Measurements from ENCODE around the gene CER1.
A peak's percentile ranks its signal among the peaks of the same experiment; 100 is the strongest.
"Not testable (repeated sequence)": the region's sequence is repeated elsewhere in the genome, so short reads cannot be mapped to it uniquely, and the experiment has no call there.

CER1 gene

DNA sequence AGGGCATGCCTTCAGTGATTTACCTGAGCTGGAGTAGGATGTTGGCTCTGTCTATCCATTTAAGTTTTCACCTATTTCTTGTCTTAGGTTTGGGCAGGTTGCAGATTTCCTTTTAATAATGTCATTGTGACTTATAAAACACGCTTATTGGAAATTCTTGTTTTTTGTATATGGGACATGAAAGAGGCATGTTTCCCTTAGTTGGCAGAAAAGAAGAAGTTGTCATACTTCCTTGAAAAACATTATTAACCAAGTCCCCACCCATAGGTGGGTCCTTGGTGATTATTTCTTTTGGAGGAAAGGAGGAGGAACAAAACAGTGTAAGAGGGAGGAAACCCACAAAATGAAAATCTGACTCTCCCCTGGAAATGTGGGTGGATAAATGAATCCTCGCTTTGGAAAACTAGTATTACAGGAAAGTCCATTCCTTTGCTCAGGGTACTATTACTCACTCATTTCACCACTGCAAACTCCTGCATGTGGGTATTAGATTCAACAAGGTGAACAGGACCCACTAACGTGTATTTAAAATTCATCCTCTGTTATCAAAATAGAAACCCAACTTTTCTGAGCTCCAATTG is 9.3 kb downstream of the CER1 start:
- DNase-seq = no peak

DNA sequence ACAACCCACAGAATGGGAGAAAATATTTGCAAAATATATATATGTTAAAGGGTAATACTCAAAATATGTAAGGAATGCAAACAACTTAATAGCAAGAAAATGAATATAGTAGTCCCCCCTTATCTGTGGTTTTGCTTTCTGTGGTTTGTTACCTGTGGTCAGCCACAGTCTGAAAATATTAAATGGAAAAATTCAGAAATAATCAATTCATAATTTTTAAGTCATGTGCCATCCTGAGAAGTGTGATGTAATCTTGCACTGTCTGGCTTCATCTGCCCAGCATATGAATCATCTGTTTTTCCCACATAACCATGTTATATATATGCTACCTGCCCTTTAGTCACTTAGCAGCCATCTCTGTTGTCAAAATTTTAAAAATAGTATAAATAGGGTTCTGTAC is 11.7 kb downstream of the CER1 start:
- no peak for DNase-seq

DNA sequence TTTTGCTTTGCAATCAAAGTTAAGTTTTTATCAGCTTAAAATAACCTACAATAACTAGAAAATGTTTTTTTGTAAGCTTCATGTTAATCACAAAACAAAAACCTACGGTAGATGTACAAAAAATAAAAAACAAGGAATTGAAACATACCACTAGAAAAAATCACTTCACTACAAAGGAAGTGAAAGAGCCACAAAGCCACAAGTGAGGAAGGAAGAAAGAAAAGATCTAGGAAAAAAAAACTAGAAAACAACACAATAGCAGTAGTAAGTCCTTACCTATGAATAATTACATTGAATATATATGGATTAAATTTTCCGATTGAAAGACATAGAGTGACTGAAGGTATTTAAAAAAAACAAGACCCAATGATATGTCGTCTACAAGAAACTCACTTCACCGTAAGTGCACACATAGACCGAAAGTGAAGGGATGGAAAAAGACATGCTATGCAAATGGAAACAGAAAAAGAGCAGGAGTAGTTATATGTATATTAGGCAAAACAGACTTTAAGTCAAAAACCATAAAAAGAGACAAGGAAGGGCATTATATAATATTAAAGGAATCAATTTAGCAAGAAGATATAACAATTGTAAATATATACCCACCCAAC is 15.9 kb downstream of the CER1 start:
- no peak for DNase-seq

DNA sequence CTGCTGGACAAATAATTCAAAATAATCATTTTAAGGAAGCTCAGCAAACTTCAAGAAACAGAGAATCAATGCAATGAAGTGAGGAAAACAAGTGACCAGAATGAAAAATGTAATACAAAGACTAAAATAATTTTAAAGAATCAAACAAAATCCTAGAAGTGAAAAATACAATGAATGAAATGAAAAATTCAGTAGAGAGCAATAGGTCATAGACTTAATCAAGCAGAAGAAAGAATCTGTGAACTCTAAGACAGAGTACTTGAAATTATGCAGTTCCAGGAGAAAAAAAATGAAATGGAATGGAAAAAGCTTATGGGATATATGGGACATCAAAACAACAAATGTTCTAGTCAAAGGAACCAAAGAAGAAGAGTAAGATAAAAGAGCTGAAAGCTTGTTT is 17.5 kb downstream of the CER1 start:
- DNase-seq = no peak

DNA sequence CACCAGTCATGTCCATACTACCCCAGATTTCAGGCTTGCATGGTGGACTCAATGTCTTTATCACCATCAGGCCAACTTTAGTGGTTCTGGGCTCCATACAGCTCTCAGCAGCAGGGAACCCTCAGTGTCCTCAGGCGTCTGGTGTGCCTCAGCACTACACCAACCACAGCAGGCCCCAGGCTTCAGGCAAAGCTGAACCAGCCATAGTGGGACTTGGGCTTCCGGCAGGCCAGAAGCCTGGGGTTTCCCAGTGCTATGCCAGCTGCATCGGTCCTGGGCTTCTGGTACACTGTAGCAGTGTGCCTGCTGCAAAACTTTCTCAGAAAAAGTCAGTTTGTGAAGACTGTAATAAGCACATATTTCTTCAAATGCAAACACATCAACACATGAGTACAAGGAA is 18.3 kb downstream of the CER1 start:
- DNase-seq = no peak

DNA sequence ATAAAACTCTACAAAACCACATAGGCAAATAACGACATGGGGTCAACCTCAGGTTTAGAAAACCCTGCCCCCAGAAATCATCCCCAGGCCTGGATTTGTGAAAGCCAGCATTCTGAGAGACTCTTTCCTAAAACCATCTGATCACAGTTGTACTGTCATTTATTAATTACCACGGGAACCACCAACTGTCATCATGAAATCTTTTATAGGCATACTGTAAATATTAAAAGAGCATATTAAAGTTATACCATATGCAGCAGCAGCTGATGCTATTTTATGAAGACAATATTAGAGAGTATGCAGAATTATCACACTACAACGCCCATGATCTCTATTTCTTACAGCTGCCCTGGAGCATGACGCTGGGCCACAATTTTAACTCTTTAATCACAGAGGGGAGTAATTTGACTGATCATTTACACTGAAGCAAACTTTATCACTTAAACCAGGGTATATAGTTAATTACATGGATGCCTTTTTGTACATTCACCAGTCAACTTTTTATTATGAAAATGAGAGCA is 20.3 kb downstream of the CER1 start:
- no peak for DNase-seq

DNA sequence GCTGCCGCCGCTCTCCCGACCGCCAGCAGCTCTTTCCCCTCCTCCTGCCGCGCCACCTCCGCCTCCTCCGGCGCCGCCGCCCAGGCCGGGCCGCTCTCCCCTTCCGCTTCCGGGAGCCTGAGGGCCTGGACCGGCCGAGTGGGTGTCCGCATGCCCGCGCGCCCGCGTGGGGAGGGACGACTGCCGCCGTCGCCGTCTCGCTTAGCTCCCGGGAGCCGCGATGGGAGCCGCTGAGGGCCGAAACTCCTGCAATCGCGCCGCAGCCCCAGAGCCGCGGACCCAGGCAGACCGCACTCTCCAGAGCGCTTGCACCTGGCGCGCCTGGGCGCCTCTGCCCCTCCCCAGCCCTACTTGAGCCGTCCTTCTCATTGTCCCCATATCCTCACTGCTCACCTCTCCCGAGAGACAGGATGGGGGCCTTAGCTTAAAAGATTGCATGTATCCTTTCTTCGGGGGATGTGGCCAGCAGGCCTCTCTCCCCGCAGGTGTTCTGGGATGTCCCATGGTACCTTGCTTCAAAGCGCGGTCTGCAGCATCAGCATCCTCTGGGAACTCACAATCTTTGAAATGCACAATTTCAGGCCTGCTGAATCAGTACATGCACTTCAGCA is 29.2 kb downstream of the CER1 start, which contains the start of gene ZDHHC21:
Gene ZDHHC21 (minus strand): TSS at position 182 of the 611 bp plus-strand sequence. CDS start 19,092 bp downstream, outside the sequence.
- DNase-seq = peak; percentile 69 to 87

DNA sequence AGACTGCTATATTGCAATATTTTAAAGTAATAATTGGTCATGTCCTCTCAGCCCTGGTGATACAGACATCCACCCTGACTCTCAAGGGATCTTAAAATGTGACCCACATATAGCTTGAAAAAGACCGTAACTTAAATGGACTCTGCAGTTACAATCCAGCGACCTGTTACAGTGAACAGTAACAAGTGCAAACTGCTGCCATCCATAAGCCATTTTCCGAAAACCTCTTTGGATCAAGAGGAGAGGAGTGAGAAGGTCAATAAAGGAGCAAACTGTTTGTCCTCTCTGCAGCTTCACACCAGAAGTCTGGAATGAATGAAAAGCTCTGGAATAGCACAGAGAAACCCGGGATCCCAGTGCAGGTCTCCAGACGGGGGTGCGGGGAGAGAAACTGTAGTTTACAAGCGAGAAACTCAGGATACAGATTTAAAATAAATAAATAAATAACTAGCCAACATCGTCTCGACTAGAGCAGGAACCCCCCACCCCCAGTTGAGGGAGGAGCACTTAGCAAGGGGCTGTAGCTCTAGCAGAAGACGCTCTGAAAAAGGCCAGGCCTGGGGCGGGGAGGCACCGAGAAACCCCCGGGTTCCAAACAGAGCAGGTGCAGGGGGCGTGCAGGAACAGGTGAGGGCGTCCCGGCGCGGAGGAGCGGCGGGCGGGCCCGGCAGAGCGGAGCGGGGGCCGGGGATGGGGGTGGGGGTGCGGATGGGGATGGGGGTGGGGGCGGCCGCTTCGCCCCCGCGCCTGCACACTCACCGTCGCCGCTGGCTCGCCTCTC is 29.9 kb downstream of the CER1 start:
- DNase-seq = no peak

DNA sequence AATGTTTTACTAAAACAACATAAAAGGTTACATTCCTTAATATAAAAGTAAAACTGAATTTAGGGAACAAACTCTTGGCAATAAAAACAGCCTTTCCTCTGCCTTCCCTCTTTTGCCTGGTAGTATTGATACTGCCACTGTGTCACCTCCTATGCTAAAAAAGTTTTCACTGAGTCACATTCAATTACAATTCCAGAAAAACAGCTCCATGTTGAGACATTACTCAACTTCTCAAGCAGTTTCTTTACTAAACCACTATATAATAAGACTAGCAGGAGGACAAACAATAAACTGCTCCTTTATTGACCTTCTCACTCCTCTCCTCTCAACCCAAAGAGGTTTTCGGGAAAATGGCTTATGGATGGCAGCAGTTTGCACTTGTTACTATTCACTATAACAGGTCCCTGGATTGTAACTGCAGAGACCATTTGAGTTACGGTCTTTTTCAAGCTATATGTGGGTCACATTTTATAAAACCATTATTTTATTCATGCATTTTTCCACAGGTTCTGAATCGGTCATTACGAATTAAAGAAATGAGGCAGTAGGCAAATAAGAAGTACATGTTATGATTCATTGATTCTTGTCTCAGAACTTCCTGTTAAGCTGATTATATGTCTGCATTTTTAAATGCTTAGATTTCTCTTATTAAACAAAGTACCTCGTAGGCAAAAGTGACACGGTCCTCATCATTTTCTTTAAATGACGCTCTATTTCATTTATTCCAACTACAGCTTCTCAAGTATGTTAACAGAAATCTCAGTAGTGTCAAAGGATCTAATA is 31.4 kb downstream of the CER1 start:
- DNase-seq = no peak

DNA sequence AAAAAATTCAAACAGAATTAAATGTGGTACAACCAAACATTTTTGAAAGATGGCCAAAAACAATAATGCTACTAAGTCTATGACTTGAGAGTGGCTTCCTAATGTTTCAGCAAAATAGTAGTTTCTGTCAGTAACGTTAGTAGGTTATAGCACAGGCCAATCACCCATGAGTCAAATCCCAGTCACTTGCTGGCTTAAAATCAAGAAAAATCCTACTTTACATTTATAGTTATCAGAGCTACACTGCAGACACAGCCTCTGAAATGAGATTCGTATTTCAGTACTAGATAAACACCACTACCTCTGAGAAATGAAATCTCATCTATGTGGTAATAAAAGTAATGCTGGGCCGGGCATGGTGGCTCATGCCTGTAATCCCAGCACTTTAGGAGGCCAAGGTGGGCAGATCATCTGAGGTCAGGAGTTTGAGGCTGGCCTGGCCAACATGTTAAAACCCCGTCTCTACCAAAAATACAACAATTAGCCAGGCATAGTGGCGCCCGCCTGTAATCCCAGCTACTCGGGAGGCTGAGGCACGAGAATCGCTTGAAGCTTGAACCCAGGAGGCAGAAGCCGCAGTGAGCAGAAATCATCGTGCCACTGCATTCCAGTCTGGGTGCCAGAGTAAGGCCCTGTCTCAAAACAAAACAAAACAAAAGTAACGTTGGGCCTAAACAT is 35.4 kb downstream of the CER1 start:
- DNase-seq = no peak

DNA sequence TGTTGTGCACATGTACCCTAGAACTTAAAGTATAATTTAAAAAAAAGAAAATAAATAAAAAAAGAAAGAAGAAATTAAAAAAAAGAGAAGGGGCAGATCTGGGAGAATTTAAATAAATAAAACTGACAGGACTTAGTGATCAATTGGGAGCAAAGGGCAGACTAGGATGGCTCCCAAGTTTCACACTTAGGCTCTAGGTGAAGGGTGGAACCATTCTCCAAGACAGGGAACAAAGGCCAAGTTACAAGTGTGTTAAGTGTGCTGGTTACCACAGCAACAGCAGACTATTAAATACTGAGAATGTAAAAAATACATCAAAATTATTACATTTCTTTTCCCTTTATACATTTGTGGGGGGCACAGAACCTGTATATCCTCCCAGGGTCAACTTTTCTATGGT is 36.4 kb downstream of the CER1 start:
- DNase-seq = no peak

DNA sequence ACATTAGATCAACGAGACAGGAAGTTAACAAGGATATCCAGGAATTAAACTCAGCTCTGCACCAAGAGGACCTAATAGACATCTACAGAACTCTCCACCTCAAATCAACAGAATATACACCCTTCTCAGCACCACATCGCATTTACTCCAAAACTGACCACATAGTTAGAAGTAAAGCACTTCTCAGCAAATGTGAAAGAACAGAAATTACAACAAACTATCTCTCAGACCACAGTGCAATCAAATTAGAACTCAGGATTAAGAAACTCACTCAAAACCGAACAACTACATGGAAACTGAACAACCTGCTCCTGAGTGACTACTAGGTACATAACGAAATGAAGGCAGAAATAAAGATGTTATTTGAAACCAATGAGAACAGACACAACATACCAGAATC is 39.9 kb downstream of the CER1 start:
- DNase-seq = not testable (repeated sequence)

DNA sequence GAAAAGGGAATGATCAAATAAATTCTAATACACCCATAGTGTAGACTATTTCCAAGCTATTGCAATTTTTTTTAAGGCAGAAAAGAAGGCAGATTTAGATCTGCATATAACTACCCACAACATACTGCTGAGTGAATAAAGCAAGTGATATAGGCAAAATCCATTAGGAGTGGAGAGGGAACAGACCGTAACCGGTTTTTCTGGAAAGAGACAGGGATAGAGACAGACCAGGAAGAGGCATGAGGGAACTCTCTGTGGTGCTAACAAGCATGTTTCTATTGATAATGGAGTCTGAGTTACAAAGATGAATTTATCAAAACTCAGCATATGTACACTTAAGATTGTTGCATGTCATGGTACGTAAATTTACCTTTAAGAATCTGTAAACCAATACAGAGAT is 43.8 kb downstream of the CER1 start:
- DNase-seq = no peak

DNA sequence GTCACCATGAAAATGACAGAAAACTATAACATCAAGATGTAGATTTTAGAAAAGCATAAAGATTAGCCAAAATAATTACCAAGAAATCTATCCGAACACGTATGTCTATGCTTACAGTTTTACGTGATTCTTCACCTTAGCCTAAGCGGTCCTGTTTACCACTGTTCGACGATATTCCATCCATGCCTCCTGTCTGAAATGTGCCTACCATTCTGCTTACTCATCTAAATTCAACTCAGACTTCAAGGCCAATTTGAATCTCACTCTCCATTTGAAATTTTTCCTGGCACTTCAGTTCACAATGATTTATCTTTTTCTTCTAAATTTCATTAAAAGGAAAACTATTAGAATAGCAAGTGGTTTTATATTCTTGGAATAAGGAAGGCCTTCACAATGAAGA is 44.7 kb downstream of the CER1 start:
- DNase-seq = no peak

DNA sequence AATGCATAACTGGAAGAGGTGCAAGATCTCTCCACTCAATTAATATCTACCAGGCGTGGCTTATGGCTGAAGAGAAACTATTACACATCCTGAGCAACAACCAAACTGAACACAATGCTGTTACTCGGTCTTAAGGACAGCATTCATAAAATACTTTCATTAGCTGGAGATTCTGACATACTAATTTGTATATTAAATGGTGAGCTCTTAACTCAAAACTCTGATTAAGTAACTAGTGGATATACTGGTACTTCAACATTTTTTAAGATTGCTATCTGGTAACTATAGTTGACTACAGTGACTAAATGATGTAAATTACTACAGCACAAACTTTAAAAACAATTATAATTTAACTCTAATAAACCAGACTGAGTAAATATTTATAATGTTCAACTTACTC is 45.1 kb downstream of the CER1 start:
- DNase-seq = no peak

DNA sequence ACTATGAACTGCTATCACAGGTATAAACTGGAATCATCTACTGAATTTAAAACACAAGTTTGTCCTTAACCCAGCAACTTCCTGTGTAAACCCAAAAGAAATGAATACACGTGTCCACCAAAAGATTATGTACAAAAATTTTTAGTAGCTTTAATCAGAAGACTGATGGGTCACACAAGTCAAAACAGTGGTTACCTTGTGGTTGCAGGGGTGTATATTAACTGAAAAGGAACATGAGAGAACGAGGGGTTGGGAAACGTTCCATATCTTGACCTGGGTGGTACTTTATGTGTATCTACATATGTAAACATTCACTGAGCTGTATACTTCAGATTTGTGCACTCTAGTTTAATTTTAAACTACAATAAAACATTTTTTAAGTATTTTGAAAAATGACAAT is 47.9 kb downstream of the CER1 start:
- DNase-seq = no peak

DNA sequence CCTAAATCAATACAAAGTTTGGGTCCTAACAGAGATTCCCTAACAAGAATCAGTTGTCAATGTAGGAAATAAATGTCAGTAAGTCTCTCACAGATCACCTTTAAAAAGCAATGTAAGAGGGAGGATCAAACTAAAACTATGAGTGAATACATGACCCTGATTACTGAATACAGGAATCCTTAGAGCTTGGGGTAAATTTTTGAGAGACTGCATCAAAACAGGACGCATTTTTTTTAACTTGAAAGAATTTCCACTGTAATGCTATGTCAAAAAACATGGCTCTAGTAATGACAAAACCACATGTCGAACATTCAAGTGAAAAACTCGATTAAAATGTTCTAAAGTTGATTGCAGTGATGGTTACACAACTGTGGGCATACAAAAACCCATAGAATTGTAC is 51.2 kb downstream of the CER1 start:
- DNase-seq = no peak

DNA sequence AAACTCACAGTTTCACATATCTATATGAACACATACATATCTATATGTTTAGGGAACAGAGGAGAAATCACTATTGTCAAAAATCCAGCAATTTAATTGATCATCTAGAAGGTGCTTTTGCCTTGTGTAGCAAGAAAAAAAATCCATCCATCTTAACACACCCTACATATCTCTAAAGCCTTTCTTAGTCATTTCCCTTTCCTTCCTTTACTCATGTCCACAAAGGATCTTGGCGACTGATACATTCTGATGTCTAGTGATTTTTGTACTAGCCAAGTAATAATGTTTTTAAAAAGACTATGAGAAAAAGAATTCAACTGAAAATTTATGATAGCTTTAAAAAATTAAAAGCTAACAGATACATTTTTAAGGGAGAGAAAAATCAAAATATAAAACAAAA is 51.8 kb downstream of the CER1 start:
- no peak for DNase-seq

Data from inflammatory macrophage (primary cell).